ENCODE data around the gene SVOPL.
"Not testable (repeated sequence)": the region's sequence is repeated elsewhere in the genome, so short reads cannot be mapped to it uniquely, and the experiment has no call there.

Gene SVOPL

DNA sequence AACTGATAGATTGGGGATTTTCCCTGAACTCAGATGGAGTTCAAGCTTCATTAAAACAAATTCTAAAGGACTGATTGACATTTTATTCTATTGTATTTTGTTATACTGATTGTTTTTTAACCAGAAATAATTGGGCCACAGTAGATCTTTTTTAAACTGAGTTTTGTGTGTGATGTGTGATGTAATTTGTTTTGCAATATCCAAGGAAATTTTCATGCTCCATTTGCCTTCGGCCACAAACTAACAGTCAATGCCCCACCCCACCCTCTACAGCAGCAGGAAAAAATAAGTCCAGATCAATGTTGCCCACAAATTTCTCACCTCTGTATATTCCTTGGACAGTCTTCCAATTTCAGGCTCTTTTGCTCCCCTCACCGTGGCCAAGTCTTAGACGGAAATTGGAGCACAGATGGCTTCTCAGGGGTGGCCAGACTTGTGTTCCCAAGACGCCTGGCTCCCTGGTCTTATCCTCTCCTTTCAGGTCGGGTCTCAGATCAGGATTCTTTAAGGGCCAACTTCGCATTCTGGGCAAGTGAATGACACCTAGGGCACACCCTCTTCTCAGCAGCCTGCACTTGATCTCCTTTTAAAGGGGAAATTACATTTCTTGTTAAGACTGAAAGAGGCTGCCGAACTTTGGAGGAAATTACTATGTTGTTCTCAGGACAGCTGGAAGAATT lies at the start of gene SVOPL:
SVOPL (minus strand) TSS at position 506 of the 680 bp plus-strand sequence. CDS start 22,317 bp downstream, outside the sequence.
- DNase-seq = no peak

GRCh38 chr7:138750473-138750872 lies 49.3 kb upstream of the SVOPL start:
- DNase-seq = no peak

DNA sequence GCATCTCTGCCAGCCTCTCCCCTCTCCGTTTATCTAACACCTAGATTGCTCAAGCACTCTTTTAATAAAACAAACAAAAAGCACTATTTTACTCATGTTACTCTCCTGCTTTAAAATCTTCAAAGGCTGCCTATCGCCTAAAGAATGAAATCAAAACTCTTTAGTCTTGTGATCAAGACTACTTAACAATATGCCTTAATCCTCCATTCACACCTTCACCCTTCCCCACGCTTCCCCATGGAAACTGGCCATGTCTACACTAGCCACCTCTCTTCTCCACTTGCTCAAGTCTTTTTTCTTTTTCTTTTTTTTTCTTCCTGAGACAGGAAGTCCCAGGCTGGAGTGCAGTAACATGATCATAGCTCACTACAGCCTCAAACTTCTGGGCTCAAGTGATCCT lies 48.8 kb upstream of the SVOPL start:
- DNase-seq = no peak

- DNase-seq = no peak
Measured at GRCh38 chr7:138748666-138749065, 47.5 kb upstream of the SVOPL start.

DNA sequence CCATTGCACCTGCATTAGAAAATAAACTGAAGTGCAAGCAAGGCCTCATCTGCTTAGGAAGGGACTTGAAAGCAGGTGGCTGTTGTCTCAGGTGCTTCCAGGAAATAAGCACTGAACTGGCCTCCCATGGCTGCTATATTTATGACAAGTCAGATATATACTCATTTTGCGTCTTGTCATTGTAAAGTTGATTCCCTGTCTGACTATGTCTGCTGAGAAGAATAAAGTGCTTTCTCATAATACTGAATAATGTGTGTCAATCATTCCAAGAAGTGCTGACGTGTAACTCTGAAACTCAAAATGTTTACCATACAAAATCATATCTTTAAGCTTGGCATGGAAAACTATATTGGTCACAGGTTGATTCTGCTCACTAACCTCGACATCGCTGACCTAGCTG lies 44.9 kb upstream of the SVOPL start:
- DNase-seq = no peak

DNA sequence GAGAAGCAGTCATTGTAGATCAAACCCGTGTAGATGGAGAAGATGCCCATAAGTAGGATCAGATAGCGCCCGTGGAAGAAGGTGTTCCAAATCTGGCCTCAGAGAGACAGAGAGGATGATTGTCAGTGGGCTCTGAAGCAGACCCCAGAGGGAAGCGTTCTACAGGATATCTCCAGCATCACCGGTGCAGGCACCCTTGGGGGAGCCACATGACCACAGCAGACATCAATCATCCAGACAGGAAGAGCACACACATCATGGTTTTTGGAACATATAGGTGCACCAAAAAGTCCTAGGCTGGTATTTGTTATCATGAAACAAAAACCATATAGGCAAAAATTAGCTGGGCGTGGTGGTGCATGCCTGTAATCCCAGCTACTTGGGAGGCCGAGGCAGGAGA lies 44.0 kb upstream of the SVOPL start:
- no peak for DNase-seq

DNA sequence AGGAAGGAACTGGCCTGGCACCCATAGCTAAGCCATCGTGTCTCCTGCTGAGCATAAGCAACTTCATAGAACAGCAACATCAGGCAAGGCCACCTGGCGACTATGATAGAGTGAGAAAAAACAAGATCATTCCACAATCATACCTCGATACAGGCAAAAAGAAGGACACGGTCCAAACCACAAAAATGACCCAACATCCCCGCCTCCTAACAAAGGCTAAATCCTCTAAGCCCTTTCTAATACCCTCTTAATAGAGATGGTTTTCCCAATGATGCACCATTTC lies 40.2 kb upstream of the SVOPL start:
- DNase-seq = no peak

DNA sequence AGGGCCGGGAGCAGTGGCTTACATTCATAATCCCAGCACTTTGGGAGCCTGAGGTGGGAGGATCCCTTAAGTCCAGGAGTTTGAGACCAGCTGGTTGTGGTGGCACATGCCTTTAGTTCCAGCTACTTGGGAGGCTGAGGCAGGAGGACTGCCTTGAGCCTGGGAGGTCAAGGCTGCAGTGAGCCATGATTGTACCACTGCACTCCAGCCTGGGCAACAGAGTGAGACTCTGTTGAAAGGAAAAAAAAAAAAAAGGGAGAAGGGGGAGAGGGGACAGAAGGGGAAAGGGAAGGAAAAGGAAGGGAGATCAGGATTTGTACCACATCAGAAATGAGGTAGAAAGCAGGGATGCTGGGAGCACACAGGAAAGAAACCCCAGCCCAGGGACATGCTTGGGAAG lies 38.7 kb upstream of the SVOPL start:
- no peak for DNase-seq

DNA sequence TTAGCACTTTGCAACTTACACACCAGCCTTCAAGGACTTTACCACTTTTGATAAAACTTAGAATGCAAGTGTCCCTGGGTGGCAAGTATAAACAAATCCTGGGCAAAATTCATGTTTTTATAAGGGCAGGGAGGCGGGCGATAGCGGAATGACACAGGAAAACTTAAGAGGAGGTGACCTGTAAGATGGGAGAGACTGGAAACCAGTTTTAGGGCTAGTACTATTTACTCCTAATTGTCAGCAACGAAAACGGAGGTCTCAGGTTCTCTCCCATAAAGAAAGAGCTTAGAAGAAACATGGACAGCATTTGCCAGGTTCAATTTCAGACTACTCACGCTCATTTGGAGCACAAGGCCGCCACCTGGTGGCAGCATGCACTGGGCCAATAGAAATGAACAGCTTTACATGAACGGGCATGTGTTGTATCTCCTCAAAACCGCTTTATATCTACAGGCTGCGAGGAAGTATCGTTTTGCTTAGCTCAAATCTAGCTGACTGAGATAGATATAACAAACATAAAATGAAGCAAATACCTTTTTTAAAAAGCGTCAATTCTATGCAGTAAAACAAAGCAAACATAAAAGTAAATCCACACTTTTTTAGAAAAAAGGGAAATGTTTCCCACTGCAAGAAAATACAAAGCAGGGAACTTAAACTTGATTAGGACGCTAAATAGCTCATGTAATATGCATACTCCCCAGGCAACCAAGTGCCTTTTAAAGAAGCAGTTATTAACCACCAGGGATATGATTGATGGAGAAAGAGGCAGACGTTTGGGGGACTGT lies 37.6 kb upstream of the SVOPL start:
- peak; percentile 36 to 79 (median 61) for DNase-seq

DNA sequence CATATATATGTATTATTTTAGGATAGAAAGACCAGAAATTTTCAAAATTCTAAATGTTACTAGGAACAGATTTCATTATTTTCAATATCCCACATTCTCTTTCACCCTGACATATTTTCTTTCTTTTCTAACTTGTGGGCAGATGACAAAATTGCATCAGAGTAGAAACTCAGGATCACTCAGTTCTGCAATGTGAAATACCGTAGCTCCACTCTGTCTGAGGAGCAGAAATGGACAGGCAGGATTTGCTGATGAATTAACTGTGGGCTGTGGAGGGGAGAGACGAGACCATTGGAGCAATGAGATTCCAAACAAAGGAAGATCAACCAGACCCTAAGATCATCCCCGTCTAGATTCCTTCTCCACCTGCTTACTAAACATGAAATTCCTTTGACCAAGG lies 37.0 kb upstream of the SVOPL start:
- no peak for DNase-seq

DNA sequence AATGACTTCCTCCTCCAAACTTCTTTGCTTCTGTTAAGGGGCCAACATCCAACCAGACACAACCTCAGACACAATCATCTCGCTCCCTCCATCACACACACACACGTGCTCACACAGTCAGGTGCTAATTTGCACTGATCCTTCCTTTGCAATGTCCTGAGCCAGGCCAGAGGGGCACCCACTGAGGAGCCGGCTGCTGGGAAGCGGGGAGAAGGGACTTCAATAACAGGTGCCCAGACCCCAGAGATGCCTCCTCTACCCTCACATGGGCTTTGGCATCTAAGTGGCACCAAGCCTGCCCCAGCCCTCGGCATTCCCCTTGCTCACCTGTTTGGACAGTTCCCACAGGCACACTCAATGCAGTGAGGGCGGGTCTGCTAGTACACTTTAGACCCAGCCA lies 34.2 kb upstream of the SVOPL start:
- no peak for DNase-seq

- DNase-seq = not testable (repeated sequence)
Measured at GRCh38 chr7:138731733-138732132, 30.6 kb upstream of the SVOPL start.

DNA sequence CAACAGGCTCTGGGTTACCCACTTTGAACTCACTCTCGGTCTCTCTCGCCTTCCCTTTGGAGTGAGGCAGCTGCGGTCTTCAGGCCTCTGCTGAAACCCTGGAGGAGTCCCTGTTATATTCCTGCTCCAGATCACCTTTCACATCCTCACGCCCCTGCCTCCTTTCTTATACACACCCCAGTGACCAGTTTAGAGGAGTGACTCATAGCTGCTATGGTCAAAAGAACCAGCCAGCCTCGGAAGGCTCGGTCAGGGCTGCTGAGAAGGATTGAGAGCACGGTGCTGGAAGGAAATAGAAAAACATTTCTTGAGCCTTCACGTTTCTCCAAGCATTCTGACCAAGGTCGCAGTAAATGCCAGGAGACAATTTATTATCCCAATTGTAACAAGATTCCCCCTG lies 28.3 kb upstream of the SVOPL start:
- no peak for DNase-seq

GRCh38 chr7:138727336-138728099 lies 26.4 kb upstream of the SVOPL start:
- DNase-seq = no peak

DNA sequence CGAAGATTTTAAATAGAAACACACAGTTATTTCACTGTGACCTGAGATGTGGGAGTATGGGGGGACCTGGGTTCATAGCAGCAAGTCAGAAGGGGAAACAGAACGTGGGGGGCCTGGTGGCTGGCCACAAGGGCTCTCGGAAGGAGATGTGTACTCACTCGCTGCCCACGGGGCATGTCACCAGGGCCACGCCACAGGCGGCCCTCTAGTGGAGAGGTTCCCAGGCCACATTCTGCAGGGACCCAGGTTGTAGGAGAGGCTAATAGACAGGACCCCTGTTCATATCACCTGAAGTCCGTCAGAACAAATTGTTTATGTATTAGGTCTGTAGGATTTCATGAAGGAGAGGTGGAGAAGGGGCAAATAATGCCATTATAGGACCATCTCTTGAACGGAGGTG lies 25.1 kb upstream of the SVOPL start:
- no peak for DNase-seq

DNA sequence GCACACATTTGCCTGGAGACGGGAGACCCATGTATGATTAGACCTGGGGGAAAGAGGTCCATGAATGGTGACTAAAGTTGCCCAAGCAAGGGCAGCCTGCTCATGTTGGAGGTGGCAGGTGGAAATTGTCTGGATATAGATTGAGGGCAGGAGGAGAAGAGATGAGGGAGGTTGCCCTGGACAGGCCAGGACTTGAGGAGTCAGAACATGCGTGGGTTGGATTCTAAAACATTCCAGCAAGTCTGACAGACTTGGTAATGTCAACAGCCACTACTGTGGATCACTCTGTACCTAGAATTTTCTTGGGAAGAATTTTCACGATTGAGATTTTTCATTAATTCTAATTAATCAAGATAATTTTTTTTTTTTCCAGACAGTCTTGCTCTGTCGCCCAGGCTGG lies 19.1 kb upstream of the SVOPL start:
- no peak for DNase-seq

DNA sequence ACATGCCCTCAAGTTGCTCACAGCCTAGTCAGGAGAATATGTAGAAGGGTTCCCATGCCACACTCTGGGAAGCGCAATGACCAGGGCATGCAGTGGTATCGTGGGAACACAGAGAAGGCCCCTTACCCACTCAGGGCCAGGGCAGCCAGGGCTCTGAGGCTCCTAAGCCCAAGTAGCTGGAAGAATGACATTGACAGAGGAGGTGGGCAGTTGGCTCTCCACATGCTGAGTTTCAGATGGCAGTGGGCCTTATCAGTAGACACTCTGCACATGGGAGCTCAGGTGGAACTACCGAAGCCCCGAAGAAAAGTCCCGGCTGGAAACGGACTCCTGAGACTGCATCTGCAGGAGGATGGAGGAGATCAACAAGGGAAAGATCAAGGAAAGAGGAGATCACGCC lies 15.7 kb upstream of the SVOPL start:
- no peak for DNase-seq

GRCh38 chr7:138713191-138713590 lies 12.0 kb upstream of the SVOPL start:
- DNase-seq = no peak

DNA sequence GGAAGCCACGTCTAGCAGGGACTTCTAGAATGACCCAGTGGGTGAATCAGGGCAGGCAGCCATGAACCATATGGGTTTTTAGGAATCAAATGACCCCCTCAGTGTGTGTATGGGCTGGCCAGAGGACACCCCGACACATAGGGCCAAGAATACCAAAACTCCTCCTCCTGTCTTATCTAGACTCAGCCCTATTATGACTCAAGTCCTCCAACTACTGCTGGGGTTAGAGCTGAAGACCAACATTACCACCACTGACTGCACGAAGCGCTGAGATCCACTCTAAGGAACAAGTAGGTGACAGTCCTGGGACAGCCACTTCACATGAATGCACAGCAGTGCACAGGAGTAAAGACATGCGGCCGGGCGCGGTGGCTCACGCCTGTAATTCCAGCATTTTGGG lies 11.5 kb upstream of the SVOPL start:
- no peak for DNase-seq

DNA sequence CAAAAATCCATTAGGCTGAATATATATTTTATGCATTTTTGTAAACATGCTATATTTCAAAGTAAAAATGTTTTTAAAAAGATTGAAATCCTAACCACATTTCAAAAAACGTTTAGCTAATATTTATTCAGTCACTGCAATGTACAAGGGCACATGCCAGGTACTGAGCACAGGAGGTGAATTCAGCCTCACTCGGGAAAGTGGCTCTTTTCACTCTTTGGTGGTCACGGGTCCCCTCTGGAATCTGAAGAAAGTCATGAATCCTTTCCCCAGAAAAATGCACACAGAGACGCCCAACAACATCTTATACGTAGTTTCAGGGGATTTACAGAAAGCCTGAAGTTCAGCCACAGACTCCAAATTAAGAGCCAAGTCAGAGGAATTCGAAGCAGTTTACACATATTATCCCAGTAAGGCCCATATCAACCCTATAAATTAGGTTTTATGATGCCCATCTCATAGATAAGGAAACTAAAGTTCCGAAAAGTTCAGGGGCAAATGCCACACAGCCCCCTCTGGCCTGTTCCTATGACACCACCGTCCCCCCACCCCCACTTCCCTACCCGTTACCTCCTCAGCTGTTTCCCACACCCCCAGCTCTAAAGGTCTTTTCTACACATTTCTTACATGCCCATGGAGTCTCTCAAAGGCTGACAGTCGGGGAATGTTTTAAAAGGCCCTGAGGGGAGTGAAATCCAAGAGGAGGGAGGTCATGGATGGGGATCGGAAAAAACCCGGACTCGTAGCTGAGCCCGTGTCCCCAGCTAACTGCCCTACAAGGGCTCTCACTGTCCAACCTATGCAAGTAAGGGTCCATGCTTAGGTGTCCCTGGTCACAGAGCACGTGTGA lies 9.6 kb upstream of the SVOPL start:
- DNase-seq = no peak

DNA sequence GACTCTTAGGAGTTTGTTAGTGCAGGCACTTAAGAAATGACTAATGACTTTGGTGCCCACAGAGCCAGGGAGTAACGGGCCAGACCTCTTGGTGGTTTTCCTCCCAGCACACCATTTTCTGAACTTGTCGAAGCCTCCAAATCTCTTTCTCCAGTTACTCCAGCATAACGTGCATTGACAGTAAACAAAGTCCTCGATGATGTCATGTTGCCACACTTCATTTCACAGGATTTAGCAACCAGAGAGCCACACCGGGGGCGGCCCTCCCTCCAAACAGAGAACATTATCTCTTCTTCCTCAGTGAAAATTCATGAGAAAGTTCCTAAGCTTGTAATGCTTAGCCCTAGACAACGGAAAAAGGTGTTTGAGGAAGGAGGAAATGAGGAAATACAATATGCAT lies 4.0 kb upstream of the SVOPL start:
- DNase-seq = no peak

DNA sequence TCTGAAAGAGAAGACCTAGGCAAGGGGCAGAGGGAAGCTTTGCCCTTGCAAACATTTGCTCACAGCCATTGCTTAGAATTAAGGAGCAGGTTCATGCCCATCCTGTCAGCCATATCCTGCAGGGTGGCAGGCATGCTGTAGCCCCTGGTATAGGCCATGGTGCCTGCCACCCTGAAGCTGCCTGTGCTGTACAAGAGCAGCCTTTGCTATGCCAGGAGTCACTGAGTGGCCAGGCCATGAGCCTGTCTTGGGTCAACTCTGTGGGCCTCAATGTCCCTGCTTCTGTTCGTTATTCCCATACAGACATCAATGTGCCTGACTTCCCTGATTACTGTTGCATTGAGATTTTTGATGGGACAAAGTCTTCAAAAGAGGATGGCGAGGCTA lies 368 bp upstream of the SVOPL start:
- DNase-seq = no peak

DNA sequence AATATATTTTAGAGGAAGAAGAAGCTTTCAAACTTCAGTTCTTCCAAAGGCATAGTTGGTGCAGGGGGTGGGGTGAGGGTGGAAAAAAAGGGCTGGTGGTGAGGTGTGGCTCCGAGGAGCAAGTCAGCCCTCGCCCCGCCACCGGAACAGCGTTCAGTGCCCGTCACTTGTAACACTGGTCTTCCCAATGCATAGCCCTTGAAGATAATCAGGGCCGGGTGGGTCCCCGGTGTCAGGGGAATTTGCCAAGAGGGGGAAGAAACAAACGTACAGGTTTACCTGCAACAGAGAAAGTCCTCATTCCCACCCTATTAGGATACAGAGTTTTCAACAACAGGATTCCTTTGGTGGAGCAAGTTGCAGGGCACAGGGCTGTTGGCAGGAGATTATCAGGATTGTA lies 1.5 kb downstream of the SVOPL start:
- no peak for DNase-seq
